Measurements from ENCODE around the gene ATP23. TPM values are rescaled to one million over a fixed set of nuclear protein-coding genes. Genes with fewer than 3 reads are reported as not detected.

The ATP23 gene
- polyA plus RNA-seq, 1 of the 3 experiments (the other 2 are of a cell fraction), result 6.4 TPM

GRCh38 chr12:57935839-57936512 is 5.4 kb upstream of the ATP23 start (continued):
- no peak for TF ChIP-seq EZH2phosphoT487 (IDR thresholded peaks at IDR 0.05; ENCODE audit: borderline replicate concordance, low read depth)
- no peak for TF ChIP-seq NRF1 (IDR thresholded peaks at IDR 0.05; ENCODE audit: low read depth, low read length)
- no peak for TF ChIP-seq FOXM1 (IDR thresholded peaks at IDR 0.05; ENCODE audit: low read depth)
- no peak for TF ChIP-seq IRF3 (IDR thresholded peaks at IDR 0.05; ENCODE audit: low read depth, low read length)
- TF ChIP-seq USF2 (IDR thresholded peaks at IDR 0.05; ENCODE audit: borderline replicate concordance, low read depth, low read length), result no peak
- peak; percentile 63 for TF ChIP-seq GATA2 (CRISPR knock-in tag; IDR thresholded peaks at IDR 0.05)
- TF ChIP-seq MEF2A (IDR thresholded peaks at IDR 0.05; ENCODE audit: borderline replicate concordance, low read depth), result no peak
- peak; percentile 97 for TF ChIP-seq ELF1 (IDR thresholded peaks at IDR 0.05)
- TF ChIP-seq TEAD4 (IDR thresholded peaks at IDR 0.05; ENCODE audit: borderline replicate concordance, insufficient read depth), result no peak

GRCh38 chr12:57936513-57936883 is 4.9 kb upstream of the ATP23 start:
- ChIA-PET CTCF (no interaction called here), POLR2A (interaction anchor here (0.6 kb wide), 1 partner anchor 12 kb away, joined by 4 read pairs; no protein-coding TSS in a partner anchor)
- peak overlapping the region; percentile 100 for H2AFZ ChIP-seq (ENCODE audit: low read depth)
- H3F3A ChIP-seq (replicated peaks; ENCODE audit: insufficient read depth), result no peaks in the 10 kb centered on the region
- H3K27ac ChIP-seq (ENCODE audit: low read depth in 2 of 2, low read length in 1 of 2), result peak overlapping the region; percentile 63 to 80
- no peaks in the 10 kb centered on the region for H3K27me3 ChIP-seq (ENCODE audit: insufficient read depth)
- no peaks in the 10 kb centered on the region for H3K9me3 ChIP-seq
- H3K4me3 ChIP-seq (ENCODE audit: low read depth in 2 of 2, low read length in 1 of 2), result peak overlapping the region in 1 of 2 experiments; percentile 78; a peak in 2 of 4 replicates
- DNase-seq, result no peak
- TF ChIP-seq NFIC (IDR thresholded peaks at IDR 0.05; ENCODE audit: borderline replicate concordance) (no peak), RAD21 (IDR thresholded peaks at IDR 0.05; ENCODE audit: low read length) (no peak), USF1 (IDR thresholded peaks at IDR 0.05; ENCODE audit: borderline replicate concordance, low read depth) (no peak), POLR2AphosphoS5 (IDR thresholded peaks at IDR 0.05; ENCODE audit: low read depth, low read length) (no peak), YY1 (IDR thresholded peaks at IDR 0.05; ENCODE audit: low read depth) (no peak), TEAD4 (IDR thresholded peaks at IDR 0.05; ENCODE audit: borderline replicate concordance, insufficient read depth) (no peak), CHD2 (IDR thresholded peaks at IDR 0.05; ENCODE audit: low read length, partially characterized antibody) (no peak), NRF1 (IDR thresholded peaks at IDR 0.05; ENCODE audit: low read depth, low read length) (no peak), EP300 (IDR thresholded peaks at IDR 0.05; ENCODE audit: borderline replicate concordance in 1 of 2, low read depth in 1 of 2, low read length in 1 of 2) (no peak), MXI1 (IDR thresholded peaks at IDR 0.05; ENCODE audit: low read depth, low read length) (no peak), PBX3 (IDR thresholded peaks at IDR 0.05) (no peak), SMC3 (IDR thresholded peaks at IDR 0.05; ENCODE audit: low read depth, low read length) (no peak), GATA2 (CRISPR knock-in tag; IDR thresholded peaks at IDR 0.05) (no peak), JUND (IDR thresholded peaks at IDR 0.05) (no peak), TCF12 (IDR thresholded peaks at IDR 0.05) (no peak), CTCF (IDR thresholded peaks at IDR 0.05) (no peak), RXRA (IDR thresholded peaks at IDR 0.05; ENCODE audit: borderline replicate concordance, low read depth) (no peak), FOXM1 (IDR thresholded peaks at IDR 0.05; ENCODE audit: low read depth) (no peak), ELF1 (IDR thresholded peaks at IDR 0.05) (no peak)
- H3K79me2 ChIP-seq (ENCODE audit: insufficient read depth), result 0 out of 2 replicates have a peak, but pooled peaks cover 10% of the 10 kb centered on the region
- no peaks in the 10 kb centered on the region for H3K9me2 ChIP-seq
- H3K36me3 ChIP-seq (replicated peaks in 1 of 2; ENCODE audit: control insufficient read depth in 1 of 2, insufficient read depth in 2 of 2, low read length in 1 of 2), result peaks cover 0 to 21% of the 10 kb centered on the region in 2 experiments
- peaks cover 4 to 8% of the 10 kb centered on the region in 2 experiments; a peak in 3 of 4 replicates for H3K4me1 ChIP-seq (ENCODE audit: control insufficient read depth in 1 of 2, insufficient read depth in 2 of 2, low read depth in 1 of 2, low read length in 1 of 2)
- H4K20me1 ChIP-seq (ENCODE audit: insufficient read depth), result no peaks in the 10 kb centered on the region
- 49% methylated on average over 3 of the region's 3 CpGs for WGBS (ENCODE audit: low lambda C conversion rate)
- peak overlapping the region; percentile 63 for H3K4me2 ChIP-seq
- peak overlapping the region; percentile 70; the same call in 1 of the 2 replicates for H3K9ac ChIP-seq
